ENCODE results near the gene TOX3.
A peak's percentile ranks its signal among the peaks of the same experiment; 100 is the strongest.

- TF ChIP-seq CTCF (IDR thresholded peaks at IDR 0.05; ENCODE audit: low read depth, low read length, missing input control) = no peak
- TF ChIP-seq MAX (IDR thresholded peaks at IDR 0.05) = peak; percentile 58
- TF ChIP-seq ATF3 (IDR thresholded peaks at IDR 0.05) = no peak
- peak; percentile 79 for TF ChIP-seq REST (IDR thresholded peaks at IDR 0.05)
These were observed 54.1 kb downstream of the TOX3 start for GRCh38 chr16:52492789-52493357.

Measured in liver (tissue), 3 donors.